ENCODE measurements around the gene FBXL2. TPM values are rescaled to one million over a fixed set of nuclear protein-coding genes. Genes with fewer than 3 reads are reported as not detected.

The FBXL2 gene
- total RNA-seq, 1 experiment from 2014 or later = 10.8 TPM

- Mint-ChIP-seq H3K4me3 (ENCODE audit: unreplicated experiment) (no peak overlapping the region), H3K27ac (ENCODE audit: unreplicated experiment) (peak overlapping the region; percentile 20), H3K27me3 (ENCODE audit: insufficient read depth, unreplicated experiment) (no peaks in the 10 kb centered on the region), H3K4me1 (ENCODE audit: low read depth, unreplicated experiment) (no peaks in the 10 kb centered on the region), H3K9me3 (ENCODE audit: unreplicated experiment) (no peaks in the 10 kb centered on the region), H3K36me3 (ENCODE audit: insufficient read depth, unreplicated experiment) (peaks cover 79% of the 10 kb centered on the region)
- Histone ChIP-seq H3K27me3 (replicated peaks; ENCODE audit: control insufficient read depth, insufficient read depth, low read length) (no peaks in the 10 kb centered on the region), H3K4me1 (no peaks in the 10 kb centered on the region), H3K36me3 (ENCODE audit: control insufficient read depth, insufficient read depth, low read length) (no peaks in the 10 kb centered on the region; the same call in 1 of the 2 replicates), H3K9me3 (no peaks in the 10 kb centered on the region), H3K4me3 (ENCODE audit: low read depth, low read length) (no peak overlapping the region)
- no peak for DNase-seq
- TF ChIP-seq CTCF (IDR thresholded peaks at IDR 0.05; ENCODE audit: insufficient read depth in 1 of 2, low read depth in 1 of 2, low read length in 1 of 2, severe bottlenecking in 1 of 2, unreplicated experiment in 1 of 2) = no peak
- ChIA-PET CTCF (no interaction called here), POLR2A (no interaction called here)
- intact Hi-C loops (cut with micrococcal nuclease; ENCODE audit: unreplicated experiment) = loop anchor here (10.0 kb wide), 1 partner anchor 395 kb away; no protein-coding TSS in a partner anchor
- BruUV-seq (replicated peaks) = no TSS peak
Measured at GRCh38 chr3:33389908-33390307, 112.7 kb downstream of the FBXL2 start.

GRCh38 chr3:33391255-33391995 is 114.2 kb downstream of the FBXL2 start:
- Mint-ChIP-seq H3K4me3 (ENCODE audit: unreplicated experiment) (no peak overlapping the region), H3K9me3 (ENCODE audit: unreplicated experiment) (no peaks in the 10 kb centered on the region), H3K27me3 (ENCODE audit: insufficient read depth, unreplicated experiment) (no peaks in the 10 kb centered on the region), H3K4me1 (ENCODE audit: low read depth, unreplicated experiment) (no peaks in the 10 kb centered on the region), H3K27ac (ENCODE audit: unreplicated experiment) (peak overlapping the region; percentile 66), H3K36me3 (ENCODE audit: insufficient read depth, unreplicated experiment) (peaks cover 79% of the 10 kb centered on the region)
- intact Hi-C loops (cut with micrococcal nuclease; ENCODE audit: unreplicated experiment) = loop anchor here (10.0 kb wide), 1 partner anchor 393 kb away; no protein-coding TSS in a partner anchor
- H3K4me1 ChIP-seq = no peaks in the 10 kb centered on the region
- BruUV-seq (replicated peaks) = no TSS peak
- CTCF ChIA-PET = no interaction called here
- H3K4me3 ChIP-seq (ENCODE audit: low read depth, low read length) = no peak overlapping the region
- POLR2A ChIA-PET = no interaction called here
- no peaks in the 10 kb centered on the region for H3K9me3 ChIP-seq
- no peaks in the 10 kb centered on the region for H3K27me3 ChIP-seq (replicated peaks; ENCODE audit: control insufficient read depth, insufficient read depth, low read length)
- no peaks in the 10 kb centered on the region; the same call in 1 of the 2 replicates for H3K36me3 ChIP-seq (ENCODE audit: control insufficient read depth, insufficient read depth, low read length)
- DNase-seq = no peak
- no peak for TF ChIP-seq CTCF (IDR thresholded peaks at IDR 0.05; ENCODE audit: insufficient read depth in 1 of 2, low read depth in 1 of 2, low read length in 1 of 2, severe bottlenecking in 1 of 2, unreplicated experiment in 1 of 2)

DNA sequence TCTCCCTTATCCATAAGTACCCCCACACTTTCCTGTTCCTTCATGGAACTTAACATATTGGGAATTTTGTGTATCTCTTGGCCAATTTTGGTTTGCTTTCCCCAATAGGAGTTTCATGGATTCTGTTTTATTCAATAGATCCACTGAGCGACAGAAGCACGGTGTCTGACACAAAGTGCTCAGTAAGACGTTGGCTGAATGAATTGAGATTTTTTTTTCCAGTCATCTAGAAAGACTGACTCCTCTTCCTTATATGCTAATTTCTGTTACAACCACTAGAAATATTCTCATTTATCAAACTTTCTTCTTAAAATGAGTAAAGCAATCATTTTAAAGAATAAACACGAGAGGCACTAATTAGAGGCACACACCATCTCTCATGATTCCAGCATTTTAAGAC is 114.9 kb downstream of the FBXL2 start:
- Histone ChIP-seq H3K36me3 (ENCODE audit: control insufficient read depth, insufficient read depth, low read length) (no peaks in the 10 kb centered on the region; the same call in 1 of the 2 replicates), H3K9me3 (no peaks in the 10 kb centered on the region), H3K4me1 (no peaks in the 10 kb centered on the region), H3K27me3 (replicated peaks; ENCODE audit: control insufficient read depth, insufficient read depth, low read length) (no peaks in the 10 kb centered on the region), H3K4me3 (ENCODE audit: low read depth, low read length) (no peak overlapping the region)
- CTCF ChIA-PET = no interaction called here
- intact Hi-C loops (cut with micrococcal nuclease; ENCODE audit: unreplicated experiment) = loop anchor here (10.0 kb wide), 1 partner anchor 393 kb away; no protein-coding TSS in a partner anchor
- no peaks in the 10 kb centered on the region for H3K9me3 Mint-ChIP-seq (ENCODE audit: unreplicated experiment)
- POLR2A ChIA-PET = no interaction called here
- TF ChIP-seq CTCF (IDR thresholded peaks at IDR 0.05; ENCODE audit: insufficient read depth in 1 of 2, low read depth in 1 of 2, low read length in 1 of 2, severe bottlenecking in 1 of 2, unreplicated experiment in 1 of 2) = no peak
- no peak for DNase-seq
- no peaks in the 10 kb centered on the region for H3K27me3 Mint-ChIP-seq (ENCODE audit: insufficient read depth, unreplicated experiment)
- no TSS peak for BruUV-seq (replicated peaks)
- H3K4me1 Mint-ChIP-seq (ENCODE audit: low read depth, unreplicated experiment) = no peaks in the 10 kb centered on the region
- H3K27ac Mint-ChIP-seq (ENCODE audit: unreplicated experiment) = peak overlapping the region; percentile 66
- no peak overlapping the region for H3K4me3 Mint-ChIP-seq (ENCODE audit: unreplicated experiment)
- peaks cover 80% of the 10 kb centered on the region for H3K36me3 Mint-ChIP-seq (ENCODE audit: insufficient read depth, unreplicated experiment)
